ENCODE results near the gene MYO5C.

Gene MYO5C

DNA sequence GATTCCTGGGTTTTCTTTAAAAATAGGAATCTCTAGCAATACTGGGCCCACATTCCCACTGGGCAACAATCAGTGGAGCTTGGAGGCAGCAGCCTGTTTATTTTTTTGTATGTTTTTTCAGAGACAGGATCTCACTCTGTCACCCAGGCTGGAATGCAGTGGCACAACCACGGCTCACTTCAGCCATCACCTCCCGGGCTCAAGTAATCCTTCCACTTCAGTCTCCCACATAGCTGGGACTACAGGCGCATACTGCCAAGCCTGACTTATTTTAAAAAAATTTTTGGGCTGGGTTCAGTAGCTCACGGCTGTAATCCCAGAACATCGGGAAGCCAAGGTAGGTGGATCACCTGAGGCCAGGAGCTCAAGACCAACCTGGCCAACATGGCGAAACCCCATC lies 75.4 kb downstream of the MYO5C start:
- in situ Hi-C loops (cut with HindIII; ENCODE audit: low sequenced_read_pairs) = no loop called here

DNA sequence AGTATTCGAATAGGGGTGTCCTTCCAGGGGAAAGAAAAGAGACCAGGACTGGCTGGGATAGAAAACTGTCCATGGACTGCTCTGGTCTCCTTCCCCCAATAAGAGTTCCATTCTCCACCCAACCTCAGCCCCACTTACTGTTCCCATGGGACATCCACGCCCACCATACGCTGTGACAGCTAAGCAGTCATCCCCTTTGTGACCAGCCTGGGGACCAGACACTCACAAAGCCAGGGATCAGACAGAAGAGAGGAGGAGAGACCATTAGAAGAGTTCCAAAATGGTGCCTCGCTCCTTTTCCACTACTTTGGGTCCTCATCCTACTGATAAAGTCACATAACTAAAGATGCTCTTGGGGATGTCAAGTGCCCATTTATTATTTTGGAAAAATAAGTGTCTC lies 76.8 kb downstream of the MYO5C start:
- in situ Hi-C loops (cut with HindIII; ENCODE audit: low sequenced_read_pairs) = no loop called here

DNA sequence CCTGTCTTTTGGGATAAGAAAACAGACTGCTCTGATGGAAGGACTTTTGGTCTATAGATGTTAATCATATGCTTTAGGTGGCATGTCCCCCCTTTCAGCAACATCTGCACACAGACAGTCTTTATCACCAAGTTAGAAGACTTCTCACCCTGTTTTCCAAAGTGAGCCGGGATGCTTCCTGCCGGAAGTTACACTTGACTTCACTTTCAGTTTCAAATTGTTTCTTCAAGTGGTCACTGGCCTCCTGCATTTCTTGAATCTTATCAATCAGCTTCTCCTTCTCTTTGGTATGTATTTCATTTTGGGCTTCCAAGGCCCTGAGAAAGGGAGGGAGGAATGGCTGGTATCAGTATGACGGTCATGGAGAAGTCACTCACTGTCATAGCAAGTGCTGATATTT lies 77.2 kb downstream of the MYO5C start:
- in situ Hi-C loops (cut with HindIII; ENCODE audit: low sequenced_read_pairs) = no loop called here

DNA sequence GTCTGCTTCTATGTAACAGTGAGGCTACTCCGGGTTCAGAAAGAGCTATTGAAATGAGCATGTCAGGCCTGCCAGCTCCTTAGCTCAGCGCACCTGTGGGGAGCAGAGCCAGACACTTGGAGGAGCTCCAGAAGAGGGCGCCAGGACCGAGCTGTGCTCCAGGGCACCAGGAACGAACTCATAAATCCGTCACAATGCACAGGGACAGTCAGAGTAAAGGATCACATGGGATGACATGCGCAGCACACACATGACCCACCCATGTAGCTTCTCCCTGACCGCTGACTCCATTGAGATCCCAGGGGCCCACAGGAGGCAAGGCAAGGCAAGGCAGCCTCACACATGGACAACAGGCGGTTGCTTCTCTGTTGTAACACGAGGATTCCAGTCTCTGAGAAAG lies 78.4 kb downstream of the MYO5C start:
- in situ Hi-C loops (cut with HindIII; ENCODE audit: low sequenced_read_pairs) = no loop called here

DNA sequence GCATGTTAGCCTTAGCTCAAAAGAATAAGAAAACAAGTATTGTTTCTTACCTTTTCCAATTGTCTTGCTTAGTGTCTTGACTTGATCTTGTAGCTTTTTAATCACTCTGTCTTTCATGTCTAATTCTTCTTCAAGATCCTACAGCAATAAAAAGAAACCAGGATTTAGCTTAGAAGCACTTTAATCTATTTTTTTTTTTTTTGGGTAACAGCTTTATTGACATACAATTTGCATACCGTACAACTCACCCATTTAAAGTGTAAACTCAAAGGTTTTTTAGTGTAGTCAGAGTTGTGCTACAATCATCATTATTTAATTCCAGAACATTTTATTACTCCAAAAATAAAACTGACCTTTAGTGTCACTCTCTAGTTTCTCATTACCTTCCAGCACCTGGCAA lies 81.1 kb downstream of the MYO5C start:
- in situ Hi-C loops (cut with HindIII; ENCODE audit: low sequenced_read_pairs) = no loop called here

DNA sequence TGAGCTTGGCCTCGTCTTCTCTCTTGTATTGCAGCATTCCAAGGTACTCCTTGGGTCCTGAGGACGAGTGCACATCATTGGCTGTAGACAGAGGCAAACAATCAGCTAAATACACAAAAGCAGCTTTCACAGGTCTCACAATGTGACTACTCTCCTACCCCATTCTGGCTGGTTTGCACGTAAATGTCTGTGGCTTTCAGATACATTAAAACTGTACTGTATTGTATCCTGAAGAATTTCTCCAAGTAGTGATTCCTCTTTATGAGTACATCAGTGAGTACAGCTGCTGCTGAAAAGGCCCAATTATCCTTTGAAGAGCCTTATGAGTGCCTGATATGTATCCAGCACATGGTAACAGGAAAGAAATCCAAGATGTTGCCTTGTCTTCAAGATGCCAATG lies 82.4 kb downstream of the MYO5C start:
- in situ Hi-C loops (cut with HindIII; ENCODE audit: low sequenced_read_pairs) = no loop called here

DNA sequence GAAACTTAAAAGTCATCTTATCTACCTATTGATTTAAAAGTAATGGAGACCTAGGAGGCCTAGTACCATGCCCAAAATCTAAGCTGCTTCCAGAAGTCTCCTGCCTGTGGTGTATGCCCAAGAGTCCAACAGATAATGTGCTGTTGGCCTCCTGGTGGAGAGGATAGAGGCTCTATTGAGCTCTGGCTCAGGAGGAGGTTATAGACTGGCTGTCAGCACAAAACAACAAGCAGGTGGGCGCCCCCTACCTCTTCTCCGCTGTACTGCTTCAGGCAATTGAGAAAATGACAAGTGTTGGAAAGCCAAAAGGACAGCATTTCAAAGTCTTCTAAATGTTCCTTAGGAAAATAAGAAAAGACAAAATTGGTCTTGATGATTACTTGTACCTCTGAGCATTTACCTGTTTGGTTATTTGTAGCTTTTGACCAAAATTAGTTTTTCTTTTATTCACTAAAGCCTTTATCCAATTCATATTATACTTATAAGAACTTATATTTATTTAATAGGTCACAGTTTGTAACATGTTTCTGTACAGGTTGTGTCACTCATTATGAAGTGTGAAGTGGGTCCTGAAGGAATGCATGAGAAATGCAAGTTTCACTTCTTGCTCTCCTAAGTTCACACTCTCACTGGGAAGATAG lies 87.2 kb downstream of the MYO5C start:
- in situ Hi-C loops (cut with HindIII; ENCODE audit: low sequenced_read_pairs) = no loop called here

DNA sequence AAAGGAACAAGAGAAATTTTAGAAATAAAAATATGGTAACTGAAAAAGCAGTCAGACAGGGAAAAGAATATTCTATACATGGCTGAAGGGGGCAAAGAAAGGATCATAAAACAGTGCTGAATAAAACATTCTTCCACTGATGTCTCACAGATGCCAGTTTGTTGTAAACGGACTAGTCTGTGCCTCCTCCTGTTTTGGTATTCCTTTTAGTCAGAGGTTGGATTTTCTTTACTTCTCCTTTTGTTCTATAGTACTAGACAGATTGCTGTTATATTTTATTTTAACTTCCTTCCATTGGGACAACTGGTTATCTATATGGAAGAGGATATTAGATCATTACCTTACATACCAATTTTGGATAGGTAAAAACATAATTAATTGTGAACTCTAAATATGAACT lies 88.4 kb downstream of the MYO5C start:
- in situ Hi-C loops (cut with HindIII; ENCODE audit: low sequenced_read_pairs) = no loop called here

DNA sequence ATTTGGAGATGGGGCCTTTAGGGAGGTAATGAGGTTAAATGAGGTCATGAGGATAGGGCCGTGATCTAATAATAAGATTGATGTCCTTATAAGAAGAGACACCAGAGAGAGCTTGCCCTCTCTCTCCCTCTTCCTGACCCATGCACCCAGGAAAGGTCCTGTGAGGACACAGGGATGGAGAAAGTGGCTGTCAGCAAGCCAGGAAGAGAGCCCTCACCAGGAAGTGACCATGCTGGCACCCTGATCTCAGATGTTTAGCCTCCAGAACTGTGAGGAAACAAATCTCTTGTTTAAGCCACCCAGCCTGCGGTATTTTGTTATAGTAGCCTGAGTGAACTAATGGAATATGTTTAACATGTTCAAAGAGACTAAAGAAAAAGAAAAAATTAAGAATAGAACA lies 89.2 kb downstream of the MYO5C start:
- in situ Hi-C loops (cut with HindIII; ENCODE audit: low sequenced_read_pairs) = no loop called here

DNA sequence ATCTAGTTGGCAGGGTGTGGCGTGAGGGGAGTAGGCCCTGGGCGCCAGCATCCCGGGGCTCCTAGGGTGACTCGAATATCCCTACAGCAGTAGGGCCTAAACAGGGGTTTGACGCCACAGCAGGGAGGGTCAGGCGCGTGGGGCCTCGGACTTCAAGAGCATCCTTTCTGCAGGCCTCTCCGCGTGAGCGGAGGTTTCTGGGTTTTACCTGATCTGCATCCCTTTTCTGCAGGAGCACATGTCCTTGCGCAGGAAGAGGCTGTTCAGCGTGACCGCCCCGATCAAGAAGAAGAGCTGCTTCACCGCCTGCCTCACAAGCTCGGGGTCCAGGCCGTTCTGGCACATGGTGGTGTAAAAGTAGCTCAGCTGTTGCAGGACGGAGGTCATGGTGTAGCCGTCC lies 90.9 kb downstream of the MYO5C start:
- in situ Hi-C loops (cut with HindIII; ENCODE audit: low sequenced_read_pairs) = no loop called here

DNA sequence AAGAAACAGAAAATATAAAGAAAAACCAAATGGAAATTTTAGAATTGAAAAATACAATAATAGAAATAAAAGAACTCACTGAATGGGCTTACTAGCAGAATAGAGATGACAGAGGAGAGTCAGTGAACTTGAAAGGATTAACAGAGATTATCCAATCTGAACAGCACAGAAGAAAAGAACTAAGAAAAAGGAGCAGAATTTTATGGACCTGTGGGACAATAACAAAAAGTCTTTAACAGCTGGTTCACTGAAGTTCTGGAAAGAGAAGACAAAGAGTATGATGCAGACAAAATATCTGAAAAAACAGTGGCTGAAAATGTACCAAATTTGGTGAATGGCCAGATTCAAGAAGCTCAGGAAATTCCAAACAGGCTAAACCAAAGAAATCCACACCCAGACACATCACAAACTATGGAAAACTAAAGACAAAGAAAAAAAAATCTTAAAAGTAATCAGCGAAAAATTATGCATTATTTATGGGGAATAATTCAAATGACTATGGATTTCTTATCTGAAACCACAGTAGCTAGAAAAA lies 94.7 kb downstream of the MYO5C start:
- in situ Hi-C loops (cut with HindIII; ENCODE audit: low sequenced_read_pairs) = no loop called here

DNA sequence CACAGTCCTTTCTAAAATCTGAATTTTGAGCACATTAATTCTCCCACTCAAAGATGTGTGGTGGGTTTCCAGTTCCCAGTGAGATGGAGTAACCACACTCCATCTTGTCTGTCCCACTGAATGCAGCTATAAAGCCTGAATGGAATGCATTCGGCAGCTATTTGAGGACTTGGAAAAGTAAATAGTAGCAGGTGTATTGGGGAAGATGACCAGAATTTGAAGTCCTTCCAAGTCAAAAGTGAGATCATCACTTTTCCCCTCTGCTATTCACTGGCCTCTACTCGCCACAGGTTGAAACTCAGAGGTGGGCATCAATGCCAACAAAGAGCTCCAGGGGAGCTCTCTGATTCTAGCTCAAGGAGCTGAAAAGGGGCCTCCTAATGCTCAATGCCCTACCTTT lies 96.3 kb downstream of the MYO5C start:
- in situ Hi-C loops (cut with HindIII; ENCODE audit: low sequenced_read_pairs) = no loop called here

DNA sequence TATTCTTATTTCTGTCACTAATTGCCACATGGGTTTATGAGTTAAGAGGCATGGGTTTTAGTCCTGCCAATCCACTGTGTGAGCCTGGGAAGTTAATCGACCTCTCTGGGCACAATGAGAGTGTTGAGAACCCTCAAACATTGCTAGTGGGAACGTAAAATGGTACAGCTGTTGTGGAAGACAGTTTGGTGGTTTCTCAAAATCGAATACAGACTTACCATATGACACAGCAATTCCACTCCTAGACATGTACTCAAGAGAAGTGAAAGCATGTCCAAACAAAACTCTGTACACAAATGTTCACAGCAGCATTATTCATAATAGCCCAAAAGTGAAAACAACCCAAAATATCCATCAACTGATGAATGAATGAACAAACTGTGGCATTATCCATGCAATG lies 98.7 kb downstream of the MYO5C start:
- in situ Hi-C loops (cut with HindIII; ENCODE audit: low sequenced_read_pairs) = no loop called here

DNA sequence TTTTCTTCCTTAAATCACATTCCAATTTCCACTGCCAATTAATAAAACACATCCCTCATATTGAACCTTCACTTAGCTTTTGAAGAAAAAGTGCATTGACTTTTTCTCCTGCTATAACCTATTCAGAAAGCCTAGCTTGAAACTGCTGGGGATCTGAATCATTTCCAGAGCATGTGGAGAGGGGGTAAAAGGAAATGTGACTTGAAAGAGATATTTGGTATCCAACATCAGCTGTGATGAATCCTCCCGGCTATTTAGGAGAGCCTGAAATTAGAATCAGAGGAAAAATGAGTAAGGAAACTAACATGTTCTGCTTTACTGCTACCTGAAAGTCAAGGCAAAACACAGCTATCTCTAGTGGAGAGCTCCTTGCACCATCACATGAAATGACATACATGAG lies 101.8 kb downstream of the MYO5C start:
- in situ Hi-C loops (cut with HindIII; ENCODE audit: low sequenced_read_pairs) = no loop called here

DNA sequence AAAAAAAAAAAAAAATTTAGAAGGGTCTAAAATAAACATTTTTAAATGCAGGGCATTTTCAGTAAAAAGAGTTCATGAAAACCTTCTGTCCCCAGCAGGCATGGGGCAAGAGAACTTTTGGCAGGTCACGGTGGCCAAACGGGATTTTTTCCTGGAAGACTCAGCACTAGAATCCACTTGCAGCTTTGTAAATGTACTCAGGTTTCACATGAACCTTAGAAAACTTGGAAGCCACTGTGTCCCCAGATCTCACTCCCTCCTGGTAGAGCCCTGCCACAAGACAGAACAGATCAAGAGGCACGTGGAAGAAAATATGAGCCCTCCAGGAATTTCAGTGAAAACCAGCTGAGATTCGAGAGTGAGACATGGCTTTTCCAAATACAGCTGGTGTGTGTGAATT lies 102.3 kb downstream of the MYO5C start:
- in situ Hi-C loops (cut with HindIII; ENCODE audit: low sequenced_read_pairs) = no loop called here

DNA sequence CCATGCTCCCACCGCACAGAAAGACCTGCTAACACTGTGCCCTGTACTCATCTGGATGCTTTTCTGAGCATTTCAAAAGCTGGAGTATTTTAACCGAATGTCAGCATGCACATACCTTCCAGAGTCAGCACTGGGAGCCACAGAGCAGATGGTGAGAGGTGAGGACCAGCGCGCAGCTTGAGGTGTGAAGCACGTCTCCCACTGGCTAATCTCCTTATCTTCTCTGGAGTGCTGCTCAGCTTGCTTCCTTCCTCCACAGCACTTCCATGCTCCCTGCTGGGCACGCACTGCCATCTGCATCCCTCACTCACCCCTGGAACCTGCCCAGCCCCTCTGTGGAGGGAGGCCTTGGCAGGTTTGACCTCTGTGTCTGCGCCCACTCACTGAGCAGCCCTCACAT lies 104.4 kb downstream of the MYO5C start, which contains the start of gene GNB5:
Gene GNB5, minus strand, starts transcription at position 186 of the 400 bp plus-strand sequence. CDS start 6,716 bp downstream, outside the sequence.
- in situ Hi-C loops (cut with HindIII; ENCODE audit: low sequenced_read_pairs) = no loop called here

DNA sequence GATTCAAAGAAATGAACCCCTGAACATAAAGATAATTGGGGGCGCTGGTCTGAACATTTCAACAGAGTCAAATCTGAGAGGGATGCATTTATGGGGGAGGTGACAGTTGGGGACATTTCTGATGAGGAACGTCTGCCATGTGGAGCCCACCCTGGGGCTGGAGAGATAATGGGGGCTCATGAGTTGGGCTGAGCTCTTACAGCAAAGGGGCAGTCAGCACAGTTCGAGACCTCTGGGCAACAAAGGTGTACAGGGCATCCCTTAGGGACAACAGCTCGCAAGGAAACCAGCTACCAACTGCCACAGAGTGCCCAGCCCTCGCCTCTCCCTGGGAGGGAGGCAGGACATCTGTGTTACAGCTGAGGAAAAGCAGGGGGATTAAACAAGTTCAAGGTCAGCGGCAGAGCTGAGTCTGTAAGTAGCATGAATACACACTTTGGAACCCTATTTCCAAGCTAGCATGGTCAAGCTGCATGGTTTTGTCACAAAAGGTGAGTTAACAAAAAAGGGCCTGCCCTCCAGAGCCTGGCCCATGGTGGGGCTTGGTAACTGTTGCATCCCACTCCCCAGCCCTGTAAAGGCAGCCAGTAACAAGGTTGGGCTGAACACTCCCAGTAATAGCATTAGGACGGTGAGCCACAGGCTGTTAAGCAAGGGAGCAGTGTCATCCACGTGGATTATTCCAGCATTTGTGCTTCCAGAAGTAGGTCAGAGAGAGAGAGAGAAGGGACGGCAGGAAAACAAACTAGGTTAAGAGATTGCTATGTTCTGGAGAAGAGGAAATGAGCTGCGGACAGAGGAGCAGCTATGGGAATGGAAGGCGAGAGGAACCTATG lies 108.7 kb downstream of the MYO5C start:
- in situ Hi-C loops (cut with HindIII; ENCODE audit: low sequenced_read_pairs) = no loop called here

DNA sequence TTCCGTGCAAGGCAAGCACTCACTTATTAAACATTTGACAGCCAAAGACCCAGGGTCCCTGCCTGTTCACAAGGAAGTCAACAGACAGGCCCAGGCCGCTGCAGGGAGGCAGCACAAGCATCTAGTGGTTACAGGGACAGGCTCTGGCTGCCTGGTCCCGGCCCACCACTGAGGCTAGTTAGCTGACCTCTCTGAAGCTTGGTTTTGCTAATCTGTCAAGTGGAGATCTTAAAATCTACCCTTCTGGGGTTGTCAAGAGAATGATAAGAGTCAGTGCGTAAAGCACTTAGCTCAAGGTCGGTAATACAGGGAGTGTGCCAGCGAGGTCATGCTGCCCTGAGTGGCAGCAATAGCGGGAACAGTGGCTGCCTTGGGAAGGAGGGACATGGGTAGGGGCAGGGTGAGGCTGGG lies 110.4 kb downstream of the MYO5C start:
- in situ Hi-C loops (cut with HindIII; ENCODE audit: low sequenced_read_pairs) = no loop called here

DNA sequence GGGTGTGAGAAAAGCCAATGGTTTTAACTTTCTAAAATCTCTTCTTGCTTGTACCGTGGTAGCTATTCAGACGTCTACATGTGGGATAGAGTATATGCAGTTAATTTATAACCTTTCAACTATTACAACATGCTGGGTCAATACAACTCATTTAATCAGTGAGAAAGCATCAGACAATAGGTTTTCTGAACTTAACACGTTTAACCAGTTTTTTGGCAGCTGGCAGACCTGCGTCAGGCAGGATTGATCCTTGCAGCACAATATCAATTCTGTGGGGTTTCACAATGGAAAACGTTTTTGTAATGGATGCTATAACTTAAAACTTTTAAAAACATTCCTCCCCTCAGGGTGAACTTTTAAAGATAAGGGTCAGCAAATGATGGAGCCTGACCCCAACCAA lies 110.9 kb downstream of the MYO5C start:
- in situ Hi-C loops (cut with HindIII; ENCODE audit: low sequenced_read_pairs) = no loop called here

DNA sequence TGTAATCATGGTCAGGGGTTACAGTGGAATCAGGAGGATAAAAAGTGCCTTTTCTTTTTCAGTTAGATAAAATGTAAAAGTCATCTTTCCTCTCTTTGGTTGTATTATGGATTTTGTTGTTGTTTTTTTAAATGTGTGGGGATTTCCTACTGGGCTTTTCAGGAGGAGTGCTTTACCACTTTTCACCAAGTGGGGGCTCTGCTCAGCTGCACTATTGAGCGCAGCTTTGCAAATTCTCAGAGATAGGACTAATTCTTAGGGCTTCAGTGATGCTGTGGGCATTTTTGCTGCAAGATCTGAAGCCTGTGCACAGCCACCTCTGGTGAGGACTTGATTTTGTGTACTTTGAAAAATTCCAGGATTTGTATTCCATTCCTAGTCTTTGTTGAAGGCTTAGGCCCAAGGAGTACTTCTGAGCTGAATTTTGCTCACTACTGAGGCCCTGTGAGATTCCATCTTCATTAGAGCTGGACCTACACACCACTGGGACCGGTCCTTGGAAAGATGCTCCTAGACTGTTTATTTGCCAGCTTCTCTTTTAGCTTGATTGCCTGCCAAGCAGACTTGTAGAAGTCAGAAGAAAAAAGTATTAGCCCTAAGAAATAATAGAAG lies 111.9 kb downstream of the MYO5C start:
- in situ Hi-C loops (cut with HindIII; ENCODE audit: low sequenced_read_pairs) = no loop called here

DNA sequence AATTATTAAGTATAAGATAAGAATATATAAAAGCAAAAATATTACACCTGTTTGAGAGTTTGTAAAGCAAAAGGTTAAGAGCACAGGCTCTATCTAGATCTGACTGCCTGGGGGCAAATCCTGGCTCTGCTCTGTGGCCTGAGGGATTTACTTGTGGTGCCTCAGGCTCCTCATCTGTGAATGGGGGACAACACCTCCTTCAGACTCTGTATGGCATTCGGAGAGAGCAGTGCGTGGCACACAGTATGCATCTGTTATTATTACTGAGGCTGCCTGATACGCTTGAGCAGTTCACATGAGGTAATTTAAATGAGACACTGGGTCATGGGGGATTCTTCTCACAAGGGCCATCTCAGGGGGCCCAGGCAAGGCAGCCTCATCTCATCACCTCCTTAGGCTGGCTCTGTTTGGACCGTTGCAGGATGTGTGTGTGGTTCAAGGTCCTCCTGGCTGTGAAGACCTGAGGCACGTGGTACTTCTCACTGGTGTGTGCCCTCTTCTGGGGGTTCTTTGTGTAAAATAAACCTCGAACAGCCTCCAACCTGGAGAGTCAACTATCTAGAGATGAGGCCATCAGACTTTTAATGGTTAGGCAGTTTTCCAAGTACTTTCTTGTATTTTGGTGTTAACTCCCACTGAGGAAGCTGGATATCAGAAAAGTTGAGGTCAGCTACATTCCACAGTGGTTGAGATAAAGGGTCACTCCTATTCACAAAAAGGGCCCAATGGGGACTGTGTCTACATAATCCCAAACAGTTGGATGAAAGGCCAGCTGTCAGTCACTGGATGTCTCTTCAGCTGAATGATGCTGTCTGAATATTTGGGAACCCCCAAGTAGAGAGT lies 113.4 kb downstream of the MYO5C start:
- in situ Hi-C loops (cut with HindIII; ENCODE audit: low sequenced_read_pairs) = no loop called here
